Measurements from ENCODE around the gene MGST2.

Gene MGST2

DNA sequence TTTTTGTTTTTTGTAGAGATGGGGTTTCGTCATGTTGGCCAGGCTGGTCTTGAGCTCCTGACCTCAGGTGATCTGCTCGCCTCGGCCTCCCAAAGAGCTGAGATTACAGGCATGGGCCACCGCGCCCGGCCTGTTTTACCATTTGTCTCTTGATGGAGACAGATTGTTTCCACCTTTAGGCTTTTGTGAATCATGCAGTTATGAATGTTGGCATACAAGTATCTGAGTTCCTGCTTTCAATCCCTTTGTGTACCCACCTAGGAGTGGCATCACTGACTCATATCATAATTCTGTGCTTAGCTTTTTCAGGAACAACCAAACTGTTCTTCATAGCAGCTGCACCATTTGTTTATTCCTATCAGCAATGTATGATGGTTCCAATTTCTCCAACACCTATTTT is 20.2 kb upstream of the MGST2 start:
- DNase-seq: no peak

DNA sequence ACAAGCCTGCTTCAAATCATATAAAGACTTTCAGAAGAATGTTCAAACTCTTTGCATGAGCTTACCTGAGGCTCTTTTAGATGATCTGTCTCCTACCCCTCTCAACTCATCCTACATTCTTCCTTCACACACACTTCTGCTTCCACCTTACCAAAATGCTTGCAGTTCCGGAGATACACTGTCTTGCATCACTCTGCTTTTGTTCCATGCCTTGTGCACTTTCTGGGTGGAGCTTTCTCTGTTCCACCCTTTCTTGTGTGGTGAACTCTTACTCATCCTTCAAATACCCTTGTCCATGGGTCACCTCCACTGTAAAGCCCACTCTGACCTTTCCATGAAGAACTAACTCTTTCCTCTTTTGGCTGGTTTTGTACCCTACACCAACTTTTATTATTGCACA is 18.4 kb upstream of the MGST2 start:
- no peak for DNase-seq

DNA sequence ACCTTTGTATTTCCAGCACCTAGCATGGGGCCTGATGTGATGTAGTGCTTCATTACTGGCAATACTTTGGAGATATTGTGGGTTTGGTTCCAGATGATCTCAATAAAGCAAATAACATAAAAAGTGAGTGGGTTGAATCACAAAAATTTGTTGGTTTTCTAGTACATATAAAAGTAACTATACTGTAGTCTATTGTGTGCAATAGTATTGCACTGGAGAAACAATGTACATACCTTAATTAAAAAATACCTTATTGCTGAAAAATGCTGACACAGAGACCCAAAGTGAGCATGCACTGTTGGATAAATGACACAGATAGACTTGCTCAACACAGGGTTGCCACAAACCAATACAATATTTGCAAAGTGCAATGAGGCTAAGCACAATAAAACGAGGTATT is 17.7 kb upstream of the MGST2 start:
- no peak for DNase-seq

DNA sequence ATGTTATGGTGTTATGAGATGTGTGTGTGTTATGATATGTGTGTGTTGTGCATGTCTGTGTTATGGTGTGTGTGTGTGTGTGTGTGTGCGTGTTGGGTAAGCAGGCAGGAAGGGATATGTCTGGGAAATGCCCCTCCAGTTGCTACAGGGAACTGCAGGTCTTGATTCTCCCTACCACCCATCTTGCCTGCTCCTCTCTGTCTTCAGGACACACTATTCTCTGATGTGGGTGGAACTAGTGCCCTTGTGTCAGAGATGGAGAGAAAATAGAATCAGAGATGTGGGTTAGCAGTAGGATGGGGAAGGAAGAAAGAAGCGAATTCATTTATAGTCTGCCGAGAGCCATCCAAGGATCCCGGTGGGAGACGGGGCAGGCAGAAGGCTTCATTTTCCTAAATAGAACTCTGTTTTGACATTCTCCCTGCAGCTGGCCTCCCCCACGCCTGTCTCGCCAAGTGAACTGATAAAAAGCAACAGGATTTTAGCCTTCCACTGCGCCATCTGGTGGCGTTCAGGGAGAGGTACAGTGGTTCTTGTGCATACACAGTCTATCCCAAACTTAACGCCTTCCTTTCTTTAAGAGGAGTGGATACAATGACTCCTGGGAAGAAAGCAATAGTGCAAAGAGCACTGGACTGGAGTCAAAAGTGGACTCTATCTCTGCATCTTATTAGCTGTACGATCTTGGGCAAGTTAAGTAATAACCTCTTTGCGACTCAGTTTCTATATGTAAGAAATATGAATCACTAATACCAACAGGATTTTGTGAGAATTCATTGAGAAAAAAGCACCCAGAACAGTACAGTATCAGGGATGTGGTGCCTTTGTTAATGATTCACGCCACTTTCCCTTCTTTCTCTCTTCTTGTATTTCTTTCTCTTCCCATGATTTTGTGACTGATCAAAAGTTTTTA is 14.1 kb upstream of the MGST2 start:
- DNase-seq: peak; percentile 73

DNA sequence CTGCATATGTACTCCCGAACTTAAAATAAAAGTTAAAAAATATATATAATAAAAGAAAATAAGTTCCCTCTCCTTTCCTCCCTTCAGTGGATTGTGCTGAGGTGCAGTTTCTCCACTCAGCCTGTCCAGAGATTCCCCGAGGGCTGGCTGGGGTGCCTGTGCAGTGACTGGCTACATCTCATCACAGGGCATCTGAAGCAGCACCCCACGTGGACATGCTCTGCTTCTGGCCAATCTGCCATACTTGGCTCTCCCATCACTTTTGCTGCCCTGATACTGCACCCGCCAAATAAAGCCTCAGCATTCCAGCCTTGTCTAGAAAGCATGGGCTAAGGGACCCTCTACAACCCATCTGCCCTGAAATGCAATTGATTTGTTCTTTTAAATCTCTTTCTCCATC is 11.1 kb upstream of the MGST2 start:
- no peak for DNase-seq

DNA sequence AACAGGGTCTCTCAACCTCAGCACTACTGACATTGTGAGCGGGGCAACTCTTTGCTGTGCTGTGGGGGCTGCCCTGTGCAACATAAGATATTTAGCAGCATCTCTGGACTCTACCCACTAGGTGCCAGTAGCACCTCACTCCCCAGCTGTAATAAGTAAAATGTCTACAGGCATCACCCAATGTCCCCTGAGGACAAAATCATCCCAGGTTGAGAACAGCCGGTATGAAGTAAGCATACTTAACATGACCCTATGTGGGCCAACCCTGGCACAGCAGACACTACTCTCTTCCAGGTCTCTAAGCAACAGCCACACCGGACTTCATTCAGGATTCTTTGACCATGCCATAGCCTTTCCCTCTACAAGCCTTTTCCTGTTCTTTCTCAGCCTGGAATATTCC is 10.5 kb upstream of the MGST2 start:
- DNase-seq: peak; percentile 41

DNA sequence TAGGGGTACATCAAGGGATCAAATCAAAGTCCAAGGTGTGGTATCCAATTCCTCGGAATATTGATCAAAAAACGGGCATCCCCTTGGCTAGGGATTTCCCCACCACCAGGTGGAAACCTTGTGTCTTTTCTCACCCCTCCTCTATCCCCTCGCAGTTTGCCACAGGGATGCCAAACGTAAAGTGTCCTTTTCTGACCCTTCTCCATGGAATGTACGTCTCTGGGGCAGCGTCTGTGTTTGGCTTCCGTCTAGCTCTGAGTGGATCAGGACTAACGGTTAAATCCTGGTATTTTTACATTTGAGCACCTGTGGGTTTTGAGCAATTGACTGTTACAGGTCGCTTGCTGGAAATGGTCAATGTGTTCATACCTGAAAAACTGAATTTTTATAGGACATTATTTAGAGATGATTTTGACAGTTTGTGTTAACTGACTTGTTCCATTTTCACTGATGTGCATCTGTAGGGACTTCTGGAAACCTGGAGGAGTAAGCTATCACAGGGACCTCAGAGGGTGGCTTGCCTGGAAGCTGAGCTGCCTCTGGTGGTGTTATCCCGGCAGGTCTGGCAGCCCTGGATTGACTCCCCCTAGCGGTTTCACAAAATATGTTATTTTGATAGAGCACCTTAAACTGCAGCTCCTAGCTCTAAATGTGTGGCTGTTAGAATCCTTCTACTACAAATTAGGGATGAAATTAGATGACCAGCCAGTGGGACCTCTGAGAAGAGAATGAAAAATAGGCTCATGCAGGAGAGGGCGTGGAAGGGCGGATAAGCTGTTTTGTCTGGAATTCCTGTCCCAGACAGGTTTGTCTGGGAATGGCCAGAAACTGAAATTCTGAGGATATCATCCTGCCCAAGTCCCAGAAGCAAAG is 8.8 kb upstream of the MGST2 start:
- peak; percentile 82 for DNase-seq

DNA sequence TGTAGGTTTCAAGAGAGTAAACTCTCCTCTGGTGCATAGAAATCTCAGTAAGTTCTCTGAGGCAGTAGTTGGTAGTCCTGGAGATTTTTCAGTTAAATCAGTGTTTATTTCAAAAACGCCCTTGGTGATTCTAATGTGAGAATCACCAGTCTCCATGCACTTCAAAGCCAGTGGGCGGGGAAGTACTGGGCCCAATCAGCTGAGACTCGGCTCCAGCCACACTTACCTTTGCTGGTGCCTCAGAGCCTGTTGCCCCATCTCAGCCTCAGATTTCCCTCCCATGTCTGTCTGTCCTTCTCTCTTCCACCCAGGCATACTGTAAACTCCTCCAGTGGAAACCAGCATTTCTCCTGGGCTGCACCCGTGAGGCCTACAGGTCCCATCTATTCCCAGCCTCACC is 7.4 kb upstream of the MGST2 start:
- DNase-seq: peak; percentile 51

DNA sequence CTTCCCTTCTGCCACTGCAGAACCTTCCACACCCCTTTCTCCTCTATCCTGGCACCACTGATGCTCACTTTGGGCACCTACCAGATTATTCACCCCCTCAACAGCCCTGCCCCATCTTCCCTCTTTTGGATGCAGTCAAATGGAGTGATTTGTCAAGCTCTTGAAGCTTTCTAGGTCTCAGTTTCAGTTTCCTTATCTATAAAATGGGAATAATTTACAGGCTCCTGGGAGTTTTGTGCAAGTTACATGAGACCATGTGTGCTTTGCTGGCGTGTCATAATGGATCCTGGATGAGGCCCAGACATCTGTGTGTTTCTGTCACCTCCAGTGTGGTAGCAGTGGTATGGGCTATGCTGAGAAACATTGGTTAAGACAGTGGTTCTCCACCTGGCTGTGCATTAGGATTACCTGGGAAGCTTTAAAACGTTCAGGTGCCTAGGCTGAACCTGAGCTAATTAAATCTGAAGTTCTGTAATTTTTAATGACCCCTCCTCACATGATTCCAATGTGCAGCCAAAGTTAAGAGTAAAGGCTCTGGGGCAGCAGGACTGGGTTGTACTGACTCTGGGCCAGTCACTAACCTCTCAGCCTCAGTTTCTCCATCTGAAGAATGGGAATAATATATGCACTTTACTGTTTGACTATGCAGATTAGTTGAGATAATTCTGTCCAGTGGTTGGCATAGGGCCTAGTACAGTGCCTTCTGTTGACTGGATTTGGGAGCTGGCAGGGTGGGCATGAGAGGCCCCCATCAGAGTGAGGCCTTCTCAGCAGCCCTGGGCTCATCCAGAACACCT is 6.8 kb upstream of the MGST2 start:
- DNase-seq: peak; percentile 10

DNA sequence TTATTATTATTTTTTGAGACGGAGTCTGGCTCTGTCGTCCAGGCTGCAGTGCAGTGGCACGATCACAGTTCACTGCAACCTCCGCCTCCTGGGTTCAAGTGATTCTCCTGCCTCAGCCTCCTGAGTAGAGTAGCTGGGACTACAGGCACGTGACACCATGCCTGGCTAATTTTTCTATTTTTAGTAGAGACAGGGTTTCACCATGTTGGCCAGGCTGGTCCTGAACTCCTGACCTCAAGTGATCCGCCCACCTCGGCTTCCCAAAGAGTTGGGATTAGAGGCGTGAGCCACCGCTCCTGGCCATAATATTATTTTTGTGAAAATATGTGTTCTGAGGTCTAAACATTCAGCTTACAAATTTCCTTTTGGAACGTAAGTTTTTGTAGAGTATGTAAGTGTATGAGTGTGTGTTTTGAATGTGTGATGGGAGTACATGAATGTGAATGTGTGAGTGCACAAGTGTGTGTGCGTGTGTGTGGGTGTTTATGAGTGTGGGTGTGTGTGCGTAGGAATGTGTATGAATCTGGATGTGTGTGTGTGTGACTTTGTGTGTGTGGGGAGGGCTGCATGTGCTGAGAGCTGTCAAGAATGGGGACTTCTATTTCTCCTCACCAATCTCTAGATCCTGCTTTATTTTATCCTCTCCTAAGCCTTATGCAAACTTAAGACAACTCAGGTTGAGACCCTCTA is 5.7 kb upstream of the MGST2 start:
- DNase-seq: no peak

DNA sequence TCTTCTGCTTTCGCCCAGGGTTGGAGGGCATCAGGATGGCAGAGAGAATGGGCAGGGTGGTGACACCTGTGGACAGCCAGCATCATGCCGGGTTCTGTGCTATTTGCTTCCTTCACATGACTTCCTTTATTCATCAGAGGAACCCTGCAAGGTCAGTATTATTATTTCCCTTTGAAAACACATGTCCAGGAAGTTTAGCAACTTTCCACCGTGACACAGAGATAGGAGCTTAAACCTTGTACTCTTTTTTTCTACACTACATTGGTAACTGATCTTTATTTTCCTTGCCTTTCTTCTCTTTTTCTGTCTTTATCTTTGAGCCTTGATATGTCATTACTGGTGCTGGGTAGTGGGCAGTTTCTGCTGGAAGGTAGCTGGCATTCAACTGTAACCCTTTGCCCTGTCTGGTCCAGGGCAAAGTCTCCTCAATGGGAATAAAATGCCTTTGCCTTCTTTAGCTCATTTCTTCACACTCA is 5.0 kb upstream of the MGST2 start:
- DNase-seq: no peak

DNA sequence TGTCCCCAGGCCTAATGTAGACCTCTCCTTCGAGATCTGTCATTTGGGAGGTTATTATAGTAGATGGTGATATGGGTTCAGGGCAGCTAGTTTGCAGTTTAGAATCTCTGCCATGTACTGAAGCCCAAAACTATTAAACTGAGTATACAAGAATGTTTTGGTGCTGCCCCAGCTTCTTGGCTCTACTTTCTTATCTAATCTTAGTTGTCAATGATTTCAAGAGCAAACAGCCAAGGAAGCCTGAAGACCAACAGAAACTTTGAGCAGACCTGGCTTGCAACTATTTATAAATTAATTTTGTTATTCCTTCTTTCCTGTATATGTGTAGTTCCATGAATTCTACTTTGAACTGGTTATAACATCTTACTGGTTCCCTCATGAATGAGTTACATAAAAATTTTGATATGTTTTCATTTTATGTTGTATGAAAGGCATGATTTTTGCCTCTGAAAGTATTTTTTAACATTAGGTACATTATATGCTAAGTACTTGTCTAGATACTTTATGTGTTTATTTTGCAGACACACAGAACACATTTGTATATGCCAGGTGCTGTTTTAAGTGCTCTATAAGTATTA is 2.0 kb upstream of the MGST2 start:
- DNase-seq: no peak

DNA sequence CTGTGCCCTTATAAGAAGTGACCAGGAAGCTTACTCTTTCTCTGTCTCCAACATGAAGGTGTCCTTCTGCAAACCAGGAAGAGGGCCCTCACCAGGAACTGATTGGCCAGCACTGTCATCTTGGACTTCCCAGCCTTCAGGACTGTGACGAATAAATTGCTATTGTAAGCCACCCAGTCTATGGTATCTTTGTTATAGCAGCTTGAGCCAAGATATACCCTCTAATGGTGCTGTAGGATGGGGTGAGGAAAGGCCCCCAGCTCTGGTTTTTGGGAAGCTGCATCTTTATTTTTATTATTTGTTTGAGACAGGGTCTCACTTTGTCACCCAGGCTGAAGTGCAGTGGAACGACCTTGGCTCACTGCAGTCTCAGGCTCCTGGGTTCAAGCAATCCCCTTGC is 1.2 kb upstream of the MGST2 start:
- no peak for DNase-seq

DNA sequence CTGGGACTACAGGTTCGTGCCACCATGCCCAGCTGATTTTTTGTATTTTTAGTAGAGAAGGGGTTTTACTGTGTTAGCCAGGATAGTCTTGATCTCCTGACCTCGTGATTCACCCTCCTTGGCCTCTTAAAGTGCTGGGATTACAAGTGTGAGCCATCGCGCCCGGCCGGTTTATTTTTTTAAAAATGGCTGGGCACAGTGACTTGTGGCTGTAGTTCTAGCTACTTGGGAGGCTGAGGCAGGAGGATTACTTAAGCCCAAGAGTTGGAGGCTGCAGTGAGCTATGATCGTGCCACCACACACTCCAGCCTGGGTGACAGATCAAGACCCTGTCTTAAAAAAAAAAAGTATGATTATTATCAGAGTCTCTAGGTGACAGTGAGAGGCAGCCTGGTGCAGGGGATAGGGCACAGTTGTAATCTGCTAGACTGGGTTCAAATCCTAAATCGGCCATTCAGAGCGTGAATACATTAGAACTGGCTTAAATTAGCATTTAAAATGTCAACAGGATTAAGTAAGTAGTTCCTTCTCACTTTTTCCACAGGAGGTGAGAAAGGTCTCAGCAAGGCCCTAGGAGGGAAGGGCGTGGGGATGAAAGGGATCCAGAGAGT is 435 bp upstream of the MGST2 start:
- no peak for DNase-seq

DNA sequence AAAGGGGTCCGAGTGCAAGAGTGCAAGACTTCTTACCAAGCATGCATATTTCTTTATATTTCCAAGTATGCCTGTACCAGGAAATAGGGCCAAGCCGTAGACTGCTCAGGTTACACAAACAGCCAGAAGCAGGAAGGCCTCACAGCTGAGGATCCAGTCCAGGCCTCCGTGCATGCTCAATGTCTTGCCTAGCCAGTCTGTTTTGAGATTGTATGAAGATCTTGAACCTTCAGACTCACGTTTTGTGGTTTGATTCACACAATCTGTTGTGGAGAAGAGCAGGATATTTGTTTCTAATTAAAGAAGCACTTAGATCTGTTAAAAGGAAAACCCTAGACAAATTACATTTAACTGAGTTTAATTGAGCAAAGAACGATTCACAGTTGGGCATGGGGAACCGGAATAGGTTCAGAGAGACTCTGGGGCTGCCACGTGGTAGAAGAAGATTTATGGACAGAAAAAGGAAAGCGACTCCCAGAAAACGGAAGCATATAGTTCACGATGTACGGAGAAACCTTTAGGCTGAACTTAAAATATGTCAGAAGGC is 1.2 kb downstream of the MGST2 start:
- DNase-seq: peak; percentile 46

DNA sequence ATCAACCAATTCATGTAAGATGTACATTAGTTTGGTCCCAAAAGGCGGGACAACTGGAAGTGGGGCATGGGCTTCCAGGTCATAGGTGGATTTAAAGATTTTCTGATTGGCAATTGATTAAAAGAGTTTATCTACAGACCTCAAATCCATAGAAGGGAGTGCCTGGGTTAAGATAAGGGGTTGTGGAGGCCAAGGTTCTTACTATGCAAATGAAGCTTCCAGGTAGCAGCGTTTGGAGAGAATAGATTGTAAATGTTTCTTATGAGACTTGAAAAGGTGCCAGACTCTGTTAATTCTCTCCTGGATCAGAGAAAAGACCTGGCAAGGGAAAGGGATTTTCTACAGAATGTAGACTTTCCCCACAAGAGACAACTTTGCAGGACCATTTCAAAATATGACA is 2.4 kb downstream of the MGST2 start:
- no peak for DNase-seq

DNA sequence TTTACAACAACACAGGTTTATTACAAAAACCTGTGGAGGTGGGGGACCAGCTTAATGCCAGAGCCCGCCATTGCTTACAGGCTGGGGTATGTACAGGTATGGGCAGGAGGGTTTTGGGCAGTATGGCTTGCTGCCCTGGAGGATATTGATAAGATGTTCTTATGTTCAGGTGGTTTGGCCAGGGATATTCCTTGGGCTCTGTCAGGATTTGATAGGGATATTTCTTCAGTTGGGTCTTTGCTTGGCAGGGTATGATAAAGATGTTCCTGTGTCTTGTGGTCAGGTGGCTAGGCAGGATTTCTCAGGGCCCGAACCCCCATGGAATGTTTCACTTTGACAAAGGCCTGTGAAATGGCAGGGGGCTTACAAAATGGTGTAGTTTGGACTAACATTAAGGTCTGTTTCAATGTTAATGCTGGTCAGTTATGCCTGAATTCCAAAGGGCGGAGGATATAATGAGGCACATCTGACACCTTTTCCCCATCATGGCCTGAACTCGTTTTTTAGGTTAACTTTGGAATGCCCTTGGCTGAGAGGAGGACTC is 3.1 kb downstream of the MGST2 start:
- no peak for DNase-seq

DNA sequence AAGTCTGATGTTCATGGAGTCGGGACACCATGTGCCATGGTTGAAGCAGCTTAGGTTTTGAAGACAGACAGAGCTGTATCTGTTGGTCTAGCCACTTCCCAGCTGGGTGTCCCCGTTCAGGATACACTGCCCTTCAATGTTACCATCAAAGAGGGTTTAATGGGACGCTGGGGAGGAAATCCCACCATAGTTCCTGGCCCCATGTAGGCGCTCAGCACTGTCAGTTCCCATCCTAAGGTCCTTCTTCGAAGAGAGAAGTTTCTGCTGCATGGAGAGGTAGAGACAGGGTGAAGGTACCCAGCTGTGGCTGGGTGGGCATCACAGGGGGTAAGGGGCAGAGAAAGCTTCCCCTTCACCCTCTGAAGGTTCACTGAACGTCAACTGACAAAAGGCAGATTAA is 3.7 kb downstream of the MGST2 start:
- no peak for DNase-seq

DNA sequence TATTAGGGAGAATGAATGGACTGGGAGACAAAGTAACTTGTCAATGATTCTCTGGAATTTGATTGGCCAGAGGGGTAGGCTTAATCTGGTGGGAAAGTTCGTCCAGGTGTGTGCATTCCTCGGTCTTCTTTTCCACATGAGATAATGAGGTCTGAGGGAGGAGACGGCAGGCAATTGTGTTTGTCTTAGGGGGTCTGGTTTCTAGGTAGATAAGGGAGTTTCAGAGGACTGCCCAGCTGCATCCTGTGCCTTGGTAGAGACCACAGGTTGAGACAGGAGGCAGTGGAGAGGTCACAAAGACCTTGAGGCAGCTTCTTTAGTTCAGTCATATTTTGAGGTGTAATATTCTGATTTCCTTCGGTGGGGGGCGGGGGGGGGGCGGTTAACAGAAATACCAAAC is 4.3 kb downstream of the MGST2 start:
- DNase-seq: no peak

DNA sequence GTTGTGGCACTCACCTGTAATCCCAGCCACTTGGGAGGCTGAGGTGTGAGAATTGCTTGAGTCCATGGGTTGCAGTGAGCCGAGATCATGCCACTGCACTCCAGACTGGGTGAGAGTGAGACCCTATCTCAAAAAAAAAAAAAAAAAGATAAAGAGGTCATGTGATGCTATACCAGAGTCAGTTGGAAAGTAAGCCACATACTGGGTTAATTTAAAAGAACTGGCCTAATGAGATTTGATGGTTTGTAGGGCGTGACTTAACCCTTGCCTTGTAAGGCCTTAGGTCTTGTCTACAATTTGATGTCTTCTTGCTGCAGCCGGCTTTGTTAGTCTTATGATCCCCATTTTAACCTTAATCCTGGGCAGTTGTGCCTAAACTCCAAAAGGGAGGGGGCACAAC is 5.2 kb downstream of the MGST2 start:
- no peak for DNase-seq

DNA sequence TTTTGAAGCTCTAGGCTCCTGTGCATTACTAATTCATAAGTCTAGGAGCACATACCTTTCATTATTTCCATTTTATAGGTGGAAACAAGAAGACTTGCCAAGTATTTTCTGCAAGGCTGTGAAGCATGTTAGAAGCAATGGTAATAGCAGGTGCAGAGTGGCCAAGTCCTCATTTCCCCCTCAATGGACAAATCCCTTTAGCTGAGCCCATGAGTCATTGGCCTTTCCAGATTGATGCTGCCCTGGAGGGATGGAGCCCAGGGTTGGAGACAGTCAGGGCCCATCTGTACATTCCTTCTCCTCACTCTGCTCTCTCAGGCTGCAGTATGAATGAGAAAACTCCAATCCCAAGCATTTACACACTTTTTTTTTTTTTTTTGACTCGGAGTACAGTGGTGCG is 6.6 kb downstream of the MGST2 start:
- DNase-seq: no peak
